ENCODE results near the gene LRBA. TPM values are rescaled to one million over a fixed set of nuclear protein-coding genes. Genes with fewer than 3 reads are reported as not detected.

LRBA gene
- total RNA-seq, 3 donors from 2014 or later (not counting 1 experiment from before 2014, with no cell fraction given): 72.1 to 87.6 (median 83.1) TPM

DNA sequence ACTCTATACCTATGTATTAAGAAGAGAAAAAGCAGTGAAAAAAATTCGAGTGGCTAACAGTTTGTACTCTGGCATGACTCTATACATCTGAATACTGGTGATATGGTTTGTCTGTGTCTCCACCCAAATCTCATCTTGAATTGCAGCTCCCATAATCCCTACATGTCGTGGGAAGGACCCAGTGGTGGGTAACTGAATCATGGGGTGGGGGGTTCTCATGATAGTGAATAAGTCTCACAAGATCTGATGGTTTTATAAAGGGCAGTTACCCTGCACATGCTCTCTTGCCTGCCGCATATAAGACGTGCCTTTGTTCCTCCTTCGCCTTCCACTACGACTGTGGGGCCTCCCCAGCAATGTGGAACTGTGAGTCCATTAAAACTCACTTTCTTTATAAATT is 70.4 kb downstream of the LRBA start:
- ATAC-seq (no peak), DNase-seq (no peak)
- Mint-ChIP-seq H3K4me1 (peaks cover 32 to 48% of the 10 kb centered on the region in 2 donors), H3K27me3 (ENCODE audit: low read depth in 2 of 2) (no peaks in the 10 kb centered on the region), H3K36me3 (no peaks in the 10 kb centered on the region), H3K27ac (no peak overlapping the region), H3K9me3 (no peaks in the 10 kb centered on the region), H3K4me3 (no peak overlapping the region)
- intact Hi-C loops (cut with micrococcal nuclease): no loop called here
- H3K36me3 ChIP-seq (ENCODE audit: control insufficient read depth, insufficient read depth, low read length): no peaks in the 10 kb centered on the region
- H3K4me1 ChIP-seq (ENCODE audit: control insufficient read depth, insufficient read depth, low read length): no peaks in the 10 kb centered on the region
- TF ChIP-seq, protein P1, sequence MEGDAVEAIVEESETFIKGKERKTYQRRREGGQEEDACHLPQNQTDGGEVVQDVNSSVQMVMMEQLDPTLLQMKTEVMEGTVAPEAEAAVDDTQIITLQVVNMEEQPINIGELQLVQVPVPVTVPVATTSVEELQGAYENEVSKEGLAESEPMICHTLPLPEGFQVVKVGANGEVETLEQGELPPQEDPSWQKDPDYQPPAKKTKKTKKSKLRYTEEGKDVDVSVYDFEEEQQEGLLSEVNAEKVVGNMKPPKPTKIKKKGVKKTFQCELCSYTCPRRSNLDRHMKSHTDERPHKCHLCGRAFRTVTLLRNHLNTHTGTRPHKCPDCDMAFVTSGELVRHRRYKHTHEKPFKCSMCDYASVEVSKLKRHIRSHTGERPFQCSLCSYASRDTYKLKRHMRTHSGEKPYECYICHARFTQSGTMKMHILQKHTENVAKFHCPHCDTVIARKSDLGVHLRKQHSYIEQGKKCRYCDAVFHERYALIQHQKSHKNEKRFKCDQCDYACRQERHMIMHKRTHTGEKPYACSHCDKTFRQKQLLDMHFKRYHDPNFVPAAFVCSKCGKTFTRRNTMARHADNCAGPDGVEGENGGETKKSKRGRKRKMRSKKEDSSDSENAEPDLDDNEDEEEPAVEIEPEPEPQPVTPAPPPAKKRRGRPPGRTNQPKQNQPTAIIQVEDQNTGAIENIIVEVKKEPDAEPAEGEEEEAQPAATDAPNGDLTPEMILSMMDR (IDR thresholded peaks at IDR 0.05): no peak
- no peaks in the 10 kb centered on the region for H3K9me3 ChIP-seq (ENCODE audit: control insufficient read depth, insufficient read depth, low read length)
- no peaks in the 10 kb centered on the region for H3K27me3 ChIP-seq (ENCODE audit: control insufficient read depth, insufficient read depth, low read length)
- H3K4me3 ChIP-seq (ENCODE audit: low read length): no peak overlapping the region
- H3K27ac ChIP-seq (ENCODE audit: low read length): no peak overlapping the region
- WGBS (ENCODE audit: insufficient coverage): 95% methylated on average over 6 of the region's 6 CpGs

DNA sequence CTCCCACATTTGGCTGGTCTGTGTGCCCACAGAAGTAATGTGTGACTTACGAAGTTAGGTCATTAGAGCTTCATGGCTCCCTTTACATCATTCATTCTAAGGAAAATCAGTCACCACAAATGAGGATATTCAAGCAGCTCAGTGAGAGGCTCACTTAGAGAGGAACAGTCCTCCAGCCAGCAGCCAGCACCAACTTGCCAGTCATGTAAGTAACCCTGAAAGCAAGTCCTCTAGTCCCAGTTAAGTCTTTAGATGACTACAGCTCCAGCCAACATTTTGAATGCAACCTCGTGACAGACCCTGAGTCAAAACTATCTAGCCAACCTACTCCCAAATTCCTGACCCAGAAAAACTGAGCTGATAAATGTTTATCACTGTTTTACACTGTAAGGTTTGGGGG is 71.3 kb downstream of the LRBA start:
- H3K36me3 Mint-ChIP-seq: no peaks in the 10 kb centered on the region
- Histone ChIP-seq H3K27ac (ENCODE audit: low read length) (no peak overlapping the region), H3K36me3 (ENCODE audit: control insufficient read depth, insufficient read depth, low read length) (no peaks in the 10 kb centered on the region), H3K27me3 (ENCODE audit: control insufficient read depth, insufficient read depth, low read length) (no peaks in the 10 kb centered on the region), H3K4me1 (ENCODE audit: control insufficient read depth, insufficient read depth, low read length) (no peaks in the 10 kb centered on the region), H3K9me3 (ENCODE audit: control insufficient read depth, insufficient read depth, low read length) (no peaks in the 10 kb centered on the region), H3K4me3 (ENCODE audit: low read length) (no peak overlapping the region)
- ATAC-seq (no peak), DNase-seq (no peak)
- H3K27ac Mint-ChIP-seq: peak overlapping the region in 1 of 2 donors; percentile 18
- H3K4me1 Mint-ChIP-seq: peaks cover 38 to 49% of the 10 kb centered on the region in 2 donors
- WGBS (ENCODE audit: insufficient coverage): 88% methylated on average over 1 of the region's 2 CpGs
- intact Hi-C loops (cut with micrococcal nuclease): no loop called here
- TF ChIP-seq, protein P1 (IDR thresholded peaks at IDR 0.05): no peak
- H3K9me3 Mint-ChIP-seq: no peaks in the 10 kb centered on the region
- no peaks in the 10 kb centered on the region for H3K27me3 Mint-ChIP-seq (ENCODE audit: low read depth in 2 of 2)
- H3K4me3 Mint-ChIP-seq: no peak overlapping the region

DNA sequence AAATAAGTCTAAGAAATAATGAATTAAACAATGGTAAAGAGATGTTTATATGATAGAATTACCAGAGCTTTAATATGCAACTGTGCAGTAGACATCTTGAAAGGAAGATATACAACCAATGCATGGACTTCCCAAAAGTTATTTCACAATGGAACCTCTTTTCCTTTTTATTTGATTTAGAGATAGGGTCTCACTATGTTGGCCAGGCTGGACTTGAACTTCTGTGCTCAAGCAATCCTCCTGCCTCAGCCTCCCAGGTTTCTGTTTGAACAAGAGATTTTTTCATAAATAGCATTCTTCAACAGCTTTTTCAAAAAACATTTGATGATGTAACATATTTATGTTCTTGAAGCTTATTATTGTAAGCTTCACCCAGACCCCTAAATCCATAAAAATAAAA is 72.0 kb downstream of the LRBA start:
- ATAC-seq: no peak
- Histone ChIP-seq H3K27me3 (ENCODE audit: control insufficient read depth, insufficient read depth, low read length) (no peaks in the 10 kb centered on the region), H3K9me3 (ENCODE audit: control insufficient read depth, insufficient read depth, low read length) (no peaks in the 10 kb centered on the region), H3K27ac (ENCODE audit: low read length) (no peak overlapping the region), H3K4me1 (ENCODE audit: control insufficient read depth, insufficient read depth, low read length) (no peaks in the 10 kb centered on the region), H3K36me3 (ENCODE audit: control insufficient read depth, insufficient read depth, low read length) (no peaks in the 10 kb centered on the region), H3K4me3 (ENCODE audit: low read length) (no peak overlapping the region)
- Mint-ChIP-seq H3K9me3 (no peaks in the 10 kb centered on the region), H3K4me1 (peaks cover 41 to 53% of the 10 kb centered on the region in 2 donors), H3K4me3 (no peak overlapping the region), H3K36me3 (no peaks in the 10 kb centered on the region), H3K27me3 (ENCODE audit: low read depth in 2 of 2) (no peaks in the 10 kb centered on the region), H3K27ac (no peak overlapping the region)
- intact Hi-C loops (cut with micrococcal nuclease): no loop called here
- no peak for DNase-seq
- TF ChIP-seq, protein P1 (IDR thresholded peaks at IDR 0.05): no peak

DNA sequence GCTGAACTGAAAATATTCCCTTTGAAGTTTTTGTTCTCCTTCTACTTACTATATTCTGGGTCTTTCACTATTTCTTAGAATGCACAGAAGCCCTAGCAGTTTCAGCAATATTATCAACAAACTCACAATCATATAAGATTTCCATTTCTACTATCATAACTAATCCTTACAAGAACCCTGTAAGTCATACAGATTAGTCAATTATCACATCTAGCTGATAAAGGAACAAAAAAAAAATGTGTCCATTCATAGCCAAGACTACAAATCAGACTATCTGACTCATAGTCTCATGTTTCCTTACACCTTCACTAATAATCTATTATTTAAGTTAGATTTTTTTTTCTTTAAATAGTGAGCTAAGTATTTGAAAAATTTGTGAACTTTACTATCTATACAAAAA is 72.5 kb downstream of the LRBA start:
- Mint-ChIP-seq H3K27me3 (ENCODE audit: low read depth in 2 of 2) (no peaks in the 10 kb centered on the region), H3K27ac (no peak overlapping the region), H3K4me3 (no peak overlapping the region), H3K9me3 (no peaks in the 10 kb centered on the region), H3K4me1 (peaks cover 36 to 49% of the 10 kb centered on the region in 2 donors), H3K36me3 (no peaks in the 10 kb centered on the region)
- TF ChIP-seq, protein P1 (IDR thresholded peaks at IDR 0.05): no peak
- no peaks in the 10 kb centered on the region for H3K36me3 ChIP-seq (ENCODE audit: control insufficient read depth, insufficient read depth, low read length)
- H3K4me1 ChIP-seq (ENCODE audit: control insufficient read depth, insufficient read depth, low read length): no peaks in the 10 kb centered on the region
- H3K4me3 ChIP-seq (ENCODE audit: low read length): no peak overlapping the region
- DNase-seq (no peak), ATAC-seq (no peak)
- H3K27ac ChIP-seq (ENCODE audit: low read length): no peak overlapping the region
- H3K27me3 ChIP-seq (ENCODE audit: control insufficient read depth, insufficient read depth, low read length): no peaks in the 10 kb centered on the region
- H3K9me3 ChIP-seq (ENCODE audit: control insufficient read depth, insufficient read depth, low read length): no peaks in the 10 kb centered on the region
- intact Hi-C loops (cut with micrococcal nuclease): no loop called here

Data from natural killer cell (primary cell).